GM19193 (cell line): ENCODE measurements around the gene KIF4A.

Experiments used
- POLR2A ChIP-seq: IDR thresholded peaks from 4 replicates; pipeline ENCODE4 v1.6.1; 2011; ENCODE audit not compliant: insufficient read depth, insufficient read length; ENCODE audit errors: extremely low read depth

KIF4A gene

DNA sequence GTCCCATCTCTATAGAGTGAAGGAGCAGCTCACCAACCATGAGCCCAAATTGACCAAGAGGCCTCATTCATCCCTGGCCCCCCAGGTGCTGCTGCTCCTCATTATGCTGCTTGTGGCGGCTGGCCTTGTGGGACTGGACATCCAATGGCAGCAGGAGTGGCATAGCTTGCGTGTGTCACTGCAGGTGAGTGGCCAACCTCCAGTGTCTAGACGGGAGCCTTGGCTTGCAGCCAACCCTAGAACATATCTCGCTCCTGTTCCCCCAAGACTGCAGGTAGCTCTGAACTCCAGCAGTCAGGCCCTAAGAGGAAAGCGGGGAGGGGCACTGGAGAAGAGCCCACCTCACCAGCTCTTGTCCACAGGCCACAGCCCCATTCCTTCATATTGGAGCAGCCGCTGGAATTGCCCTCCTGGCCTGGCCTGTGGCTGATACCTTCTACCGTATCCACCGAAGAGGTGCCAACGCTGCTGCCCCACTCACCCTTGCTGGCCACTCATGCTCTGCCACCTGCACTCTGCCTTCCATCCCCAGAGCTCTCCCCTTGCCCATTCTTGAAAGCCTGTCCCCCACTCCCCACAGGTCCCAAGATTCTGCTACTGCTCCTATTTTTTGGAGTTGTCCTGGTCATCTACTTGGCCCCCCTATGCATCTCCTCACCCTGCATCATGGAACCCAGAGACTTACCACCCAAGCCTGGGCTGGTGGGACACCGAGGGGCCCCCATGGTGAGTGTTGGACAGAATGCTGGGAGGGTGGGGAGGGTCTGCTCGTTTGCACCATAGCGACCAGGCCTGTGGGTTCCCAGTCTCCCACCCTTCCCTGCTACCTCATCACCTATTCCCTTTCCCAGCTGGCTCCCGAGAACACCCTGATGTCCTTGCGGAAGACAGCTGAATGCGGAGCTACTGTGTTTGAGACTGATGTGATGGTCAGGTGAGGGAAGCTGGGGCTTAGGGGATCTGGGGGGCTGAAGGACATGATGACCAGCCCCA lies 136.7 kb downstream of the KIF4A start:
- no peak for TF ChIP-seq POLR2A

DNA sequence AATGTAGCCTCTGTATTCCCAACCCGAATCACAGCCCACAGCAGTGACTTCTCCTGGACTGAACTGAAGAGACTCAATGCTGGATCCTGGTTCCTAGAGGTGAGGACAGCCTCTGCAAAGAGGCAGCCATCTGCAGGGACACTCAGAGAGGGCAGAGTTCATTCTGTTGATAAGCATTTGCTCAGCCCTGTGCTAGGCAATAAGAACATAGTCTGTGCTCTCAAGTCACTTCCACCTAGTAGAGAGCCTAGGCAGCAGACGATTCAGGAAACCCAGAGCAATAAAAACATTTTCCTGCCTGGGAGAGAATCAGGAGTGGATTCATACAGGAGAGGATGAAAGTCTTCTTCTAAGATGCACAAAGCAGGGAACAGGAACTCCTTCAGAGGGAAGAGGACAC lies 137.5 kb downstream of the KIF4A start:
- TF ChIP-seq POLR2A: no peak

DNA sequence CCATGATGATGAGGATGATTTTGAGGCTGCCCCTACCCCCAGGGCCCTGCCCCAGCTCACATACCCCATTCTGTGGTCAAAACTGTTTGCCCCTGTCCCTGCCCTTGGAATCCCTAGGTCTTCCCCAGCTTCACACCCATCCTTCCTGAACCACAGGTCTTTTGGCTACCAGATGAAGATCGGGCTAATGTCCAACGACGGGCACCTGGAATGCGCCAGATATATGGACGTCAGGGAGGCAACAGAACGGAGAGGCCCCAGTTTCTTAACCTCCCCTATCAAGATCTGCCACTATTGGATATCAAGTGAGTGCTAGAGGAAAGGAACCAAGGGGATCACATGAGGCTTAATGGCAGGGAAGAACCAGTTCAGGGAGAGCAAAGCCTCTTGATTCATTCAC lies 139.9 kb downstream of the KIF4A start:
- no peak for TF ChIP-seq POLR2A

DNA sequence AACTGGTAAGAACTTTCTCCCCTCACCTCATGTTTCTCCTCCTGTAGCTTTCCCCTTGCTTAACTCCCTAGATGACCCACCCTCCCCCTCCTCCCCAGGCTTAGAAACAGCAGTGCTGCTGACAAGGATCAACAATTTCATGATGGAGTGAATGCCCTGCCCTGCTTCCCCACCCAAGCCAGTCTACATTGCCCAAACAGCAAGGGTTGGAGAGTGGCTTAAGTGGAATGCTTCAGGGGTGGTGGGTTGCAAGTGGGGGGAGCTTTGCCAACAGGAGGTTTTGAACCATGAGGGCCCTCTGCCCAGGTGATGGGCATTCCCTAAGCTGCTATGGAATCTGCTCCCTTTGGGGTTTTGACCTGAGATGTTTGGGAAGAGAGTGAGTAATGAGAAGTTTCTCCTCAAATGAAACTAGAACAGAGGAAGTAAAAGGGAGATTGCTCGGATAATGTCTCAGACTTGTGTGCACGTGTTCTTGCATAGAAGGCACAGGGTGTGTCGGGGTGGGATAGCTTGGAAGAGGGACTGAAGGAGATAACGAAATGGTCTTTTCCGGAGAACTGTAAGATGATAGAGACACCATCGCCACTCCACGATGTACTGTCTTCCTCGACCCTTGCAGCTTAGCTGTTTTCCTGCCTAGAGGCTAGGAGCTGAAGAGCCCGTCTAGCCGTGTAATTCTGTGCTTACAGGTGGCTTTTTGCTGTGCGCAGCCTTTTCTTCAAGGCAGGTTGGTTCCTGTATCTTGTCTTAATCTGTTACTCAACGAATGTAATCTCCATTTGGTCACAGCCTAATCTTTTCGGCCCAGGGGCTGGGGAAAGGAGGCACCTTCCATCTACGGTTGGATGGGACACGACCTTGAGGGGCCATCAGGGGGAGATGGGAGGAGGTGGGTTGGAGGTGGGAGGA lies 143.3 kb downstream of the KIF4A start:
- no peak for TF ChIP-seq POLR2A

DNA sequence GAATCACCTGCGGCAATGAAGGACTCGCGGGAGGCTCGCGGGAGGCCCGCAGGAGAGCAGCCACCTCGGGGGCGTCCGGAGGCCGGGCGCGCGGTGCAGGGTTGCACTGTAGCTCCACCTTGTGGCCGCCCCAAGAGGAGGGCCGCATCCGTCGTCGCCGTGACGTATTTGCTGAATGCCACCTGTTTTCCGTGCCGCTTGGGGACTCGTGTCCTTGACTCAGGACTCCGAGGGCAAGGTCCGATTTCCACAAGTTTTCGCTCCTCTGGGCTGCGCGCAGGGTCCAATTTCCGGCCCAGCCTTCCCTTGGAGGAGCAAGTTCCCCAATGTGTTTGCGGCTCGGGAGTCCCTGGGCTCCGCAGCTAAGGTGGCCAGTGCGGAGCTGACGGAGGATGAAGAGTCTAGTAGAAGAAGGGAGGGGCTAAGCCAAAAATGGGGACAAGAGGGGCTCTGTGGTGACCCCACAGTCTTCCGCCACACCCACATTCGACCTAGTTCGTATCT lies 144.0 kb downstream of the KIF4A start:
- TF ChIP-seq POLR2A: no peak

DNA sequence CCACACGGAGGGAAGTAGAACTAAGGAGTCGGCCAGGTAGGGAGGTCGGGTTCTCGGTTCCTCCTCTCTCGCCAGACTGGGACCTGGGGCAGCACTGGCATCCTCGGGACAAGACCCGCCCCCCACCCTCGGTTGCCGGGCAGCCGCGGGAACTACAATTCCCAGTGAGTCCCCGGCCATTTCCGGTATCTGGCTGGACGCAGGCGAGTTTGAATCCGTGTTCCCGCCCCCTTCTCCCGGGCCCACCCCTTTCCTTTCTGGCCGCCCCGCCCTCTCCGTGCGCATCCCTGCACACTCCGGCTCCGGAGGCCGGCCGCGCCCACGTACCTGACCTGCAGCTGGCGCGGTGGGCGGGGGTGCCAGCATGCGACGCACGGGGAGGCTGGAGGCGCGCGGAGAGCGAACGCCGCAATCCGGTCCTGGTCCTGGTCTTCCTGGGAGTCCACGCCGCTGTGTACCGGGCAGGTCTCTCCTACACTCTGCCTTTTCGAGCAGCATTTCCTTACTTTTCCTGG lies 144.5 kb downstream of the KIF4A start:
- TF ChIP-seq POLR2A: no peak

DNA sequence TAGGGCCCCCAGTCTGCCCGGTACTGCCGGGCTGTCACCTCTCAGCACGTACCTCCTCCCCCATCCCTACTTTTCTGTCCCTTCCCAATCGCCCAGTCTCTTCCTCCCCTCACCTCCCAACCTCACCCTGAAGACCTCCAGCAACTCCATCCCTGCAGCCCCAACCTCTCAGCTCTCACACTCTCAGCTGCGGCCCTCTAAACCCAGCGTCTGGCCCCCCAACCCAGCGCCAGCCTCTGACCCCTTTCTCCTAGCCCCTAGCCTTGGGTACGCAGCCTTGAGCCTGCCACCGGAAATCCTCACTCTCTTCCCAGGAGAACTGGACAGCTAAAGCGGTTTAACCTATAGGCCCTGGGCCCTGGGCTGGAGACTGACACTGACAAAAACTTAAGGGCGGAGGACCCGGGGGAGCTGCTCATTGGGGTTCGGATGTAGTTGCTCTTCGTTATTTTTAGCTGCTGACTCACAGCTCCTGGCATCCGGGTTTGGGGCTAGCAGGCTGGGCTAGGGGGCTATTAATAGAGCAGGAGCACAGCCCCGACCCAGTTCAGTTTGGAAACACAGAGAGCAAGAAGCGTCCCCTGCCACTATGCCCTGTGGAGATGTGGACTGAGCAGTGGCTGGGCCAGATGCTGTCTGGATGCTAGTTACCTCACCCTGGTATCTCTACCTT lies 145.1 kb downstream of the KIF4A start:
- no peak for TF ChIP-seq POLR2A

DNA sequence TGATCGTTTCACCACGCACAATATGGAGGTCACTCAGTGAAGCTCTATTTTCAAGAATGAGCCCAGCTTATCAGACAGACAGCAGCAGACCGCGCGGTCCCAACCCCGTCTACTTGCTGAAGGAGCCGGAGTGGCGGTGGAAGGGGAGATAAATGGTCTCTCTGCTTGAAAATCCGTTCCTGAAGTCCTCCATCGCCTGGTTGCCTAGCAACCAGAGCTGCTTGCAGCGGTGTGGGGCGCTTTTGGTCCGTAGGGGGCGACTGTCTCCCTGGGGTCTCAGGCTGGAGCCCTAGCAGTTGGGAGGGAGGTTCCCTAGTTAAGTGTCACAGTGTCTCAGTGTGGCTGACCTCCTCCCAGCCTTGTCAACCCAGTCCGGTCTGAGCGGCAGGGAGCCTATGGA lies 146.4 kb downstream of the KIF4A start:
- TF ChIP-seq POLR2A: no peak

DNA sequence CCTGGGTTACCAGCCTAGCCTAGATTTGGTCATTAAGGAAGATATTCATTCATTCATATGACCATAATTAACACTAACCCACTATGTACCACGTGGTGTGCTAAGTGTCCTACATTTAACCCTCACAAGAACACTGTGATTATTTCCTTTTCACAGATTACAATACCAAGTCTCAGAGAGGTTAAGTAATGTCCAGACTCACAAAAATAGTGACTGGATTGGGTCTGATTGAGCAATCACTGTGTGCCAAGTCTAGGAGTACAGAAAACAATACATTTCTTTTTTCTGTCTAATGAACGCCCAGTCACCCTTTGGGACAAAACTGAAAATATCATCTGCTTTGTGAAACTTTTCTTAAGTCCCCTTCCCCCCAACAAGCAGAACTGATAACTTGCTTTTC lies 147.1 kb downstream of the KIF4A start:
- no peak for TF ChIP-seq POLR2A

DNA sequence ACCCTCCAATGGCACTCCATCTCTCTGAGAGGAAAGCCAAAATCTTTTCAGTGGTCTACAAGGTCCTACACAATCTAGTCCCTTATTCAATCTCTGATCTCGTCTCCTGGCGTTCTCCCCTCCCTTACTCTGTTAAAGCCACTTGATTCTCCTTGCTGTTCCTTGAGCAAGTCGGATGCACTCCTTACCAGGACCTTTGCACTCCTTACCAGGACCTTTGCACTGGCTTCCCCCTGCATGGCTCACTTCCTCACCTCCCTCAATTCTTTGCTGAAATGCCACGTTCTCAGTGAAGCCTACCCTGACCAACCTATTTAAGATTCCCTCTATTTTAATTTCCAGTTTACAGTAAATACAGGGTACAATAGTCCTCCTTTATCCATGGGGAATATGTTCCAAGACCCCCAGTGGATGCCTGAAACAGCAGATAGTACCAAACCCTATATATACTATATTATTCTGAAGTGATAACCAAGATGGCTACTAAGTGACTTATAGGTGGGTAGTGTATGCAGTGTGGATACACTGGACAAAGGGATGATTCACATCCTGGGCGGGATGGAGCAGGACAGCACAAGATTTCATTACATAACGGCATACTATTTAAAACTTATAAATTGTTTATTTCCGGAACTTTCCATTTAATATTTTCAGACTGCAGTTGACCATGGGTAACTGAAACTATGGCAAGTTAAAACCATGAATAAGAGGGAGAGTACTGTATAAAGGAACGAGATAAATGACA lies 148.2 kb downstream of the KIF4A start:
- TF ChIP-seq POLR2A: no peak

DNA sequence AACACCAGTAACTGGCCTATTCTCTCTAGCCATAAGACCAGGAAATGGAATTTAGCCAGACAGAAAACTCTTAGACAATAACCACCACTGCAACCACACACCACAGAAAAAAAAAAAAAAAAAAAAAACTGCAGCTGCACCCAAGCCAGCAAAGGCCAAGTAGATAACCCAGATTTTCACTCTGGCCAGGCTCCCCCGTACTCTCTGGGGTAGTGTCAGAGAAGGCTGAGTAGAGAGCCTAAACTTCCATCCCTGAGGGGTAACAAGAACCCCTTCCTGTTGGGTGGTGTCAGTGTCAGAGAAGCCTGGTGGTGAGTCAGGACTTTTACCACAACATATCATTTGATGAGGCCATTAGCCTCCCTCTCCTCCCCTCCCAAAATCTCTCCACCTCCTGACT lies 149.1 kb downstream of the KIF4A start:
- no peak for TF ChIP-seq POLR2A

DNA sequence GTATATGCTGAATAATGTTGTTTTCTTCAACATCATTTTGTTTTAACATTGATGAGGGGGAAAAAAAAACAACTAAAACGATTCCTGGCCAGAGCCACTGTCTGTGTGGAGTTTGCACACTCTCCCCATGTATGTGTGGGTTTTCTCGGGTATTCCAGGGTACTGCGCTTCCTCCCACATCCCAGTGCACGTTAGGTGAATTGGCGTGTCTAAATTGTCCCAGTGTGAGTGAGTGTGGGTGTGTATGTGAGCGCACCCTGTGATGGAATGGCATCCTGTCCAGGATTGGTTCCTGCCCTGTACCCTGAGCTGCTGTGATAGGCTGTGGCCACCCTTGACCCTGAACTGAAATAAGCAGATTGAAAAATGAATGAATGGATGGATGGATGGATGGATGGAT lies 152.3 kb downstream of the KIF4A start:
- TF ChIP-seq POLR2A: no peak

DNA sequence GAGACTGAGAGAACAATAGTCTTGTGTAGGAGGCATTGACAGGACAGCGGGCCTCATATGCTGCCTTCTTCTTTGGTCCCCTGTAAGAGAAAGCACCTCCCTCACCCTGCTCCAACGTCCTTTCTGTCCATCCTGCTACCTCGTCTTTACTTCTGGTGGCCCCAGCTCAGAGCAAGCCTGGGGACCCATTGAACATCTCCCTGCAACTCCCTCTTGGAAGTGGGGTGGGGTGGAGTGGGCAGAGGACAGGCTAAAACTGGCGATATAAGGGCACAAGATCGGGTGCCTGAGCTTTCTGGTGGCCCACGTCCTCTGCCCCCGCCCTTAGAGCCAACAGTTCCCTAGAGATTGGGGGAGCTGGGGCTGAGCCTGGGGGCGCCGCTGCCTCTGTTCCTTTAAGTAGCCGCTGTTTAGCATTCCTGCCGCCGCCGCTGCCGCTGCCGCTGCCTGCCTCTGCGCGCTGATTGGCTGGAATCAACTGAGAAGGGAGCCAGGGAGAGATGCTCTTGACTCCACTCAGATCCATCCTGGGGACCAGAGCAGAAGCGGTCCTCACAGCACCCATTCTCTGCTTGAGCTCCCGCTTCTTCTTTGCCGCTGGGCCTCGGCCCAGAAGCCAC lies 154.5 kb downstream of the KIF4A start, which contains the start of gene DLG3:
DLG3 (plus strand) TSS at position 510 of the 620 bp plus-strand sequence. CDS start 367 bp downstream, outside the sequence.
- TF ChIP-seq POLR2A: no peak
